GM18517 (cell line): ENCODE results near the gene PLXNA2.

Experiments
- ATAC-seq: cut with Tn5 transposase; IDR thresholded peaks from one replicate; pipeline ENCODE4 v1.9.1; 2021; ENCODE audit warnings: mild to moderate bottlenecking, moderate library complexity; ENCODE audit not compliant: unreplicated experiment

PLXNA2 gene, protein sequence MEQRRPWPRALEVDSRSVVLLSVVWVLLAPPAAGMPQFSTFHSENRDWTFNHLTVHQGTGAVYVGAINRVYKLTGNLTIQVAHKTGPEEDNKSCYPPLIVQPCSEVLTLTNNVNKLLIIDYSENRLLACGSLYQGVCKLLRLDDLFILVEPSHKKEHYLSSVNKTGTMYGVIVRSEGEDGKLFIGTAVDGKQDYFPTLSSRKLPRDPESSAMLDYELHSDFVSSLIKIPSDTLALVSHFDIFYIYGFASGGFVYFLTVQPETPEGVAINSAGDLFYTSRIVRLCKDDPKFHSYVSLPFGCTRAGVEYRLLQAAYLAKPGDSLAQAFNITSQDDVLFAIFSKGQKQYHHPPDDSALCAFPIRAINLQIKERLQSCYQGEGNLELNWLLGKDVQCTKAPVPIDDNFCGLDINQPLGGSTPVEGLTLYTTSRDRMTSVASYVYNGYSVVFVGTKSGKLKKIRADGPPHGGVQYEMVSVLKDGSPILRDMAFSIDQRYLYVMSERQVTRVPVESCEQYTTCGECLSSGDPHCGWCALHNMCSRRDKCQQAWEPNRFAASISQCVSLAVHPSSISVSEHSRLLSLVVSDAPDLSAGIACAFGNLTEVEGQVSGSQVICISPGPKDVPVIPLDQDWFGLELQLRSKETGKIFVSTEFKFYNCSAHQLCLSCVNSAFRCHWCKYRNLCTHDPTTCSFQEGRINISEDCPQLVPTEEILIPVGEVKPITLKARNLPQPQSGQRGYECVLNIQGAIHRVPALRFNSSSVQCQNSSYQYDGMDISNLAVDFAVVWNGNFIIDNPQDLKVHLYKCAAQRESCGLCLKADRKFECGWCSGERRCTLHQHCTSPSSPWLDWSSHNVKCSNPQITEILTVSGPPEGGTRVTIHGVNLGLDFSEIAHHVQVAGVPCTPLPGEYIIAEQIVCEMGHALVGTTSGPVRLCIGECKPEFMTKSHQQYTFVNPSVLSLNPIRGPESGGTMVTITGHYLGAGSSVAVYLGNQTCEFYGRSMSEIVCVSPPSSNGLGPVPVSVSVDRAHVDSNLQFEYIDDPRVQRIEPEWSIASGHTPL (N-terminal part only)

GRCh38 chr1:208243967-208244916 is at the start of gene PLXNA2:
Gene PLXNA2 (minus strand): TSS chr1:208244384. CDS start chr1:208217922, 26,462 bp downstream.
- no peak for ATAC-seq

GRCh38 chr1:208292908-208293307 is 48.7 kb upstream of the PLXNA2 start:
- ATAC-seq = no peak

- no peak for ATAC-seq
Measured at GRCh38 chr1:208291923-208292711, 47.9 kb upstream of the PLXNA2 start.

GRCh38 chr1:208291129-208291528 is 46.9 kb upstream of the PLXNA2 start:
- no peak for ATAC-seq

DNA sequence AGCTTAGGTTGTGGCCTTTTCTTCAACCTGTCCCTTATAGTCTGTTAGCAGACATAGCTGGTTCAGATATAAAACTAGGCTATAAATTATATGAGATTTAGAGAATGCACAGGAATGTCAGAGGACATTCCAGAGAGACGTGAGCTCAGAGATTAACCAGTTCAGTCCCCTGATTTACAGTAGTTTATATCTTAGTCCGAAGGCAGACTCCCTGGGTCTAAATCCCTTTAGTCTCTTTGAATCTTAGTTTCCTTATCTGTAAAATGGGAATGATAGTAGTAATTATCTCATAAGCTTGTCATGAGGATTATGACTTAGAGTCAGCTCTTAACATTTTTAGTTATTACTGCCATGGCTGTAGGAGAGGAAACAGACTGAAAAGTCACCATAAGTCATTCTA is 45.5 kb upstream of the PLXNA2 start:
- no peak for ATAC-seq

GRCh38 chr1:208288495-208288894 is 44.3 kb upstream of the PLXNA2 start:
- no peak for ATAC-seq

DNA sequence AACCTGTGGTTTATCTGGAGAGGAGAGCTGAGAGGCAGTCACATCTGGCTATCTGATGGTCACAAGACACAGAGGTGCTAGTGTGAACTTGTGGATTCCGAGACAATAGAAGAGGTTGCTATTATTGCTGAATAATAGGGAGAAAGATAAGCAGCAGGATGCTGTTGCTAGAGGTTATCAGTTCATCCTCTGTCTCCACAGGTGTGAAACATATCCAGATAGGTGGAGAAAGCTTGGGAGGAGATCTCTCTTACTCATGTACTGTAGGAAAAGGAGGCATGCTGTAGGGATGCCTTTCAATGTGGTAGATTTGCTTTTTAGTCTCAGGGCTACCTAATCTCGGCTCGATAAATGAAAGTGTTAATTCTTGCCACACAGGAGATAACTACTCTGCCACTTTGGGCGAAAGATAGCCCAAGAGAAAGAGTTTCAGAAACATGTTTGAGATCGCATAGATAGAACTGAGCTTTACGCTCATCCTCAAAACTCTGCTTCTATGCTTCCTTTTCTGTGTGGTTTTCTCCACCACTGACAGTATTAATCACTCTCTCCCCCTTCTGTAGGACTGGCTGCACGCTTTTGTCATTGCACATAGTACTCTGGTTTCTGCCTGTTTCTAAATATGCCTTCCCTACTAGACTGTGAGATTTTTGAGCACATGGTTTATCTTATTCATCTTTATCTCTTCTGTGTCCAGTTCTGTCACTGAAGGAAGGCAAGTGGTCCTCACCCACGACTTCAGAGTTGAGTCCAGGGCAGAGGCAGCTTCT is 36.7 kb upstream of the PLXNA2 start:
- no peak for ATAC-seq

- ATAC-seq = no peak
Measured at GRCh38 chr1:208279826-208280588, 35.8 kb upstream of the PLXNA2 start.

- no peak for ATAC-seq
Measured at GRCh38 chr1:208278638-208279037, 34.5 kb upstream of the PLXNA2 start.

DNA sequence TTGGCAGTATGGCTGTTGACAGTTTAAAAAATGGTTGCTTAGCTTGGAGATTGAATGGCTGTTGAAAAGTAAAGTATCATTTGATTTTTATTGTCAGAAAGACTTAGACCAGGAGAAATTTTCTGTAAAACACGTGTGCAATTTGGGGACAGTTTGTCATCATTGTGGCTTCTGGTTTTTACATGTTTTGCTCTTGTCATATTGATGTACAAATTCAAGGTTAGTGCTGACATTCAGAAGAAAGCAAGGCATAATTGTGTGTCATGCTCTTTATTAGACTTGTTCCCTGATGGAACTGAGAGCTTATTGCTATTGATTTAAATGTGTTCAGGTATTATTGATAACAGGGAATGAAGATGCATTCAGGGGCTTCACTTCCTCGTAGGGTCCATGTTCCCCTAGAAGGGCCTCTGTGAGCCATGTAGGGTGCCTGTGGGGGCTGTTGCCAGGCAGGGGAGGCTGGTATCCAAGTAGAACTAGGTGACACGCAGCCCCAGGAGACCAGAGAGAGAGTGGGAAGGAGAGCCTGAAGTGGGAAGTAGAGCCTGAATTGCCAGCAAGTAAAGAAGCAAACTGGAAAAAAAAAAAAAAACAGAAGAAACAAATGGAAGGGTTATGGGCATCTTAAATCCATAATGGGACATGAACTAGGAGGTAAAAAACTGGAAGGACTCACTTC is 32.7 kb upstream of the PLXNA2 start:
- no peak for ATAC-seq

DNA sequence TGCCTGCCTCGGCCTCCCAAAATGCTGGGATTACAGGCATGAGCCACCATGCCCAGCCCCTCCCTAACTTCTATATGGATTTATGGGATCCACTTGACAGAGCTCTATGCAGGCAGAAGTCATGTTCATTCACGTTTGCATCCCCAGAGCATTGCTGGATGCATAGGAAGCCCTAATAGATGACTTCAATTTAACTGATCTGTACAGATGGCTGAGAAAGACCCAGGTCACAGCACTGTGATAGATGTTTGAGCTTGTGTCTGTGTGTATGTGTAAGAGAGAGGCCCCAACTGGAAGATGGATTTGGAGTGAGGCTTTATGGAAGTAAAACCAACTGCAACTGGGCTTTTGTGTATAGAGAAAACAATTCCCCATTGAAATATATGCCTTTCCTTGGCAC is 30.9 kb upstream of the PLXNA2 start:
- no peak for ATAC-seq

DNA sequence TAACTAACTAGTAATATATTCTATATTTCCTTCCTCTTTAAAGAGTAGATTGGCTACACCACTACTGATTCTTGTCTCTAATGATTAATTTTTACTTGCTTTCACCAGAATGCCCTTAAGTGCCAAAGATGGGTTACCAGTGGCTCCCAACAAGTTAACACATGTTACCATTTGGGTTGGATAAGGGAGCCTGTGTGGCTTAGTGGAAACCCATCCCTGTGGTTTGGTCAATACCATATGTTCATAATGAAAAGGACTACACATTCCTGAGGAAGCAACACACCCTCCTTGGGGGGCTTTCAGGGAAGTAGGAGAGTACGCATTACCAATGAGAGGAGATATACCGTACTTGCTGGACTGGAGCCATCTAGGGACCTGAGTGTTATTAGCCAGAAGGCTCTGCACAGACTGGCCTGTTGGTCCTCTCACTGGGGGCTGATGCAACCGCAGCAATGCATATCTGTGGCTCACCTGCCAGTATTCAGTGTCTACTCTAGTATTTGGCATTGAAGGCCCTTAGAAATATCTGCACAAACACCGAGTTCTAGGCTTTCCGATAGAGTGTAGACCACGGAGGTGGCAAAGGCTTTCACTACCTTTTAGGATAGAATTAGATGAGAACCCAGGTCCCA is 29.3 kb upstream of the PLXNA2 start:
- ATAC-seq = no peak

- no peak for ATAC-seq
Measured at GRCh38 chr1:208272713-208273112, 28.5 kb upstream of the PLXNA2 start.

DNA sequence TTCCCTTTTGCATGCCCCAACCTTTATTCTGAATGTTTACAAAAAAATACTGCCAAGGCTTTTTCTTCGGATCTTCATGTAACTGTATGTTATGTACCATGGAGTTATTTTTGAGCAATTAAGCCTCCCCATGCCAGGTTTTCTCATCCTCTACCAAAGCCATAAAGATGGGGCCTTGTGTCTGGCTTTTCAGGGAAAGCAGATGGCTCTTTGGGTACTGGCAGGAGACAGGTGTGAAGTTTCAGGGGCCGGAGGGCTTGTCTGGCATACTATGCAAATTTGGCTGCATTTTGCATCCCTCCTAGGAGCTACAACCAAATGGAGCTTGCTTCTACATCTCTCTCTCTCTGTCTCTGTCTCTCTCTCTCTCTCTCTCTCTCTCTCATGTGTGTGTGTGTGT is 28.1 kb upstream of the PLXNA2 start:
- no peak for ATAC-seq

DNA sequence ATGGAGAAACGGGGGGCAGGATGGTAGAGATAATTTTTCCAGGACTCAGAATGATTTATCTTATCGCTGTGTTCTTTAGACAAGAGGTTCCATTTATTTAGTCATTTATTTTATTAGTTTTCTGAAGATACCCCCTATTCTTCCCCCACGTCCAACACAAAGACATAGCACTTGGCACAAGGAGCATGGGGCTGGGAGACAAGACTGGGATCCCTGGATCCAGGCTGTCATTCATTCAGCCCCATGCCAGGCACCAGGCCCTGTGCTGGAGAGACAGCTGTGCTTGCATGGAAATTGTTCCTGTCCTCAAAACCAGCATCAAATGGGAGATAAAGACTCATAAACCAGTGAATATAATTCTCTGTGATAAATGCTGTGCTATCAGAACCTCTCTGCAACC is 27.1 kb upstream of the PLXNA2 start:
- no peak for ATAC-seq

DNA sequence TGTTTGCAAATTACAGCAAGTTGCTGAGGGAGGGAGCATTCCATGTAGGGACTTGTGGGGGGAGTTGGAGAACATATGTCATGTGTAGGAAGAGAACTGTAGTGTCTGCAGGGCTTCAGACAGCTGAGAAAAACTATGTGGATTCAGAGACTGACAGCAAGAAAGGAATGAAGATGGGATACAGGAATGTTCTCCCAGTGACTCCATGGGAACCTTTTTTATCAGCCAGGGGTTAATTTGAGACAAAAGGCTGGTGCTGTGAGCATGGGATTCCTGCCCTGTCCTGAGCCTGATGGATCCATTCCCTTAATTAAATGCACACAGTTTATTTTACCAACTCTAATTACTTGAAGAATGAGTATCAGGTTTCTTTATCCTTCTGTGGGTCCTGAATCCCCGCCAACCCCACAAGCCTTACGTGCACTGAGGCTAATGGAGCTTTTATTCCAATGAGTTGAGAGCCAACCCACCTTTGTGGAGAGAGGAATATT is 26.5 kb upstream of the PLXNA2 start:
- ATAC-seq = no peak

GRCh38 chr1:208269338-208269666 is 25.1 kb upstream of the PLXNA2 start:
- ATAC-seq = no peak
